ENCODE data around the gene TMEM204. TPM values are rescaled to one million over a fixed set of nuclear protein-coding genes. Genes with fewer than 3 reads are reported as not detected.

TMEM204 gene
- total RNA-seq, 1 donor from 2014 or later: 1.0 TPM

- Mint-ChIP-seq H3K27ac (no peak overlapping the region), H3K9me3 (no peaks in the 10 kb centered on the region), H3K36me3 (no peaks in the 10 kb centered on the region), H3K27me3 (peaks cover 18% of the 10 kb centered on the region), H3K4me1 (ENCODE audit: unreplicated experiment) (peaks cover 8% of the 10 kb centered on the region), H3K4me3 (no peak overlapping the region)
- peak; percentile 65 for DNase-seq (ENCODE audit: extremely low spot score, unreplicated experiment)
- TF ChIP-seq, protein P1, sequence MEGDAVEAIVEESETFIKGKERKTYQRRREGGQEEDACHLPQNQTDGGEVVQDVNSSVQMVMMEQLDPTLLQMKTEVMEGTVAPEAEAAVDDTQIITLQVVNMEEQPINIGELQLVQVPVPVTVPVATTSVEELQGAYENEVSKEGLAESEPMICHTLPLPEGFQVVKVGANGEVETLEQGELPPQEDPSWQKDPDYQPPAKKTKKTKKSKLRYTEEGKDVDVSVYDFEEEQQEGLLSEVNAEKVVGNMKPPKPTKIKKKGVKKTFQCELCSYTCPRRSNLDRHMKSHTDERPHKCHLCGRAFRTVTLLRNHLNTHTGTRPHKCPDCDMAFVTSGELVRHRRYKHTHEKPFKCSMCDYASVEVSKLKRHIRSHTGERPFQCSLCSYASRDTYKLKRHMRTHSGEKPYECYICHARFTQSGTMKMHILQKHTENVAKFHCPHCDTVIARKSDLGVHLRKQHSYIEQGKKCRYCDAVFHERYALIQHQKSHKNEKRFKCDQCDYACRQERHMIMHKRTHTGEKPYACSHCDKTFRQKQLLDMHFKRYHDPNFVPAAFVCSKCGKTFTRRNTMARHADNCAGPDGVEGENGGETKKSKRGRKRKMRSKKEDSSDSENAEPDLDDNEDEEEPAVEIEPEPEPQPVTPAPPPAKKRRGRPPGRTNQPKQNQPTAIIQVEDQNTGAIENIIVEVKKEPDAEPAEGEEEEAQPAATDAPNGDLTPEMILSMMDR (conservative IDR thresholded peaks at IDR 0.05): no peak
These were observed 45.3 kb upstream of the TMEM204 start for GRCh38 chr16:1488054-1488601.

GRCh38 chr16:1488619-1489018 is 44.8 kb upstream of the TMEM204 start, which contains the start of gene PTX4:
TSS of gene PTX4 (minus strand) at chr16:1488944. CDS start at chr16:1488909, 35 bp downstream.
- Mint-ChIP-seq H3K27ac (no peak within 1 kb of the TSS), H3K4me3 (no peak within 1 kb of the TSS), H3K9me3 (no peaks in the 10 kb centered on the region), H3K27me3 (peaks cover 15% of the 10 kb centered on the region), H3K4me1 (ENCODE audit: unreplicated experiment) (peaks cover 8% of the 10 kb centered on the region), H3K36me3 (no peaks in the 10 kb centered on the region)
- TF ChIP-seq, protein P1 (conservative IDR thresholded peaks at IDR 0.05): no peak
- DNase-seq (ENCODE audit: extremely low spot score, unreplicated experiment): no peak

DNA sequence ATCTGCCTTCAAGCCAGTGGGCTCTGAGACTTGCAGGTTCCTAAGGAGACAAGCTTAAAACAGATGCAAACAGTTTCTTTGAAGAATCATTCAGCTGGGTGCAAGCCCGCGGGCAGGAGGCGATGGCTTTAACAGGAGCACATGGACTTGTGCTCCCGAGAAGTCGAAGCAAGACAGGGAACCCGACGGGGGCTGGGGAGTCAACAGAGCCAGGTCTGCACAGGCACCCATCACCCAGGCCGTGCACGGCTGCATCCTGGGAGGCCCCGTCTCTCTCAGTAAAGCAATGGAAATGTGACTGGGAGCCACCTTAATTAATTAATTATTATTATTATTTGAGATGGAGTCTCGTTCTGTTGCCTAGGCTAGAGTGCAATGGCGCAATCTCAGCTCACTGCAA is 44.4 kb upstream of the TMEM204 start:
- Mint-ChIP-seq H3K27me3 (peaks cover 10% of the 10 kb centered on the region), H3K27ac (no peak overlapping the region), H3K4me3 (no peak overlapping the region), H3K4me1 (ENCODE audit: unreplicated experiment) (peaks cover 8% of the 10 kb centered on the region), H3K9me3 (no peaks in the 10 kb centered on the region), H3K36me3 (no peaks in the 10 kb centered on the region)
- DNase-seq (ENCODE audit: extremely low spot score, unreplicated experiment): peak; percentile 58
- TF ChIP-seq, protein P1 (conservative IDR thresholded peaks at IDR 0.05): no peak

DNA sequence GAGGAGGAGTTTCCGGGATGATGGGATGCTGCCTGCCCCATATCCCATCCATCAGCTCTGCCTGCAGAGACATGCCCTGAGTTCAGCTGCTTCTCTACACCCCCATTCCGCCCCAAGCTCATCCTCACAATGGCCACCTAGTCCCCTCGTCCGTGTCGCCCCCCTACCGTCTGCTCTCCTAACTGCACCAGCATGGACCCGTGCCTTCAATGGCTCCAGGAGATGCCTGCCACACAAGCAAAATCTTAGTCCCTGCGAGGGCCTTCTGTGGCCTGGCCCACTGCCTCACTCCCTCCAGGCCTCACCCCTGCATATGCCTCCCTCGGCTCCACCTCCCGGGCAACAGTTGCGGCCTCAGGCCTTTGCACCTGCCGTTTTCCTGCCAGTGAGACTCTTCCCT is 42.1 kb upstream of the TMEM204 start:
- TF ChIP-seq, protein P1 (conservative IDR thresholded peaks at IDR 0.05): no peak
- Mint-ChIP-seq H3K27ac (no peak overlapping the region), H3K36me3 (no peaks in the 10 kb centered on the region), H3K27me3 (peaks cover 3% of the 10 kb centered on the region), H3K4me3 (no peak overlapping the region), H3K4me1 (ENCODE audit: unreplicated experiment) (peaks cover 8% of the 10 kb centered on the region), H3K9me3 (no peaks in the 10 kb centered on the region)
- DNase-seq (ENCODE audit: extremely low spot score, unreplicated experiment): no peak

- peaks cover 3% of the 10 kb centered on the region for H3K27me3 Mint-ChIP-seq
- TF ChIP-seq, protein P1 (conservative IDR thresholded peaks at IDR 0.05): no peak
- no peaks in the 10 kb centered on the region for H3K36me3 Mint-ChIP-seq
- peaks cover 8% of the 10 kb centered on the region for H3K4me1 Mint-ChIP-seq (ENCODE audit: unreplicated experiment)
- peak overlapping the region; percentile 96 for H3K27ac Mint-ChIP-seq
- H3K4me3 Mint-ChIP-seq: peak overlapping the region; percentile 97
- H3K9me3 Mint-ChIP-seq: no peaks in the 10 kb centered on the region
- DNase-seq (ENCODE audit: extremely low spot score, unreplicated experiment): no peak
These were observed 41.2 kb upstream of the TMEM204 start for GRCh38 chr16:1492082-1492922.

Data from type B pancreatic cell (in vitro differentiated cells).